GM12874 (cell line): Measurements from ENCODE around the gene MAST4.

Source experiments
- TF ChIP-seq, protein P1 (sequence below): IDR thresholded peaks from 2 replicates; pipeline ENCODE4 v1.5.1; 2011; ENCODE audit warnings: low read depth, mild to moderate bottlenecking, control low read depth, low read length, moderate library complexity; ENCODE audit not compliant: insufficient read depth

Gene MAST4

DNA sequence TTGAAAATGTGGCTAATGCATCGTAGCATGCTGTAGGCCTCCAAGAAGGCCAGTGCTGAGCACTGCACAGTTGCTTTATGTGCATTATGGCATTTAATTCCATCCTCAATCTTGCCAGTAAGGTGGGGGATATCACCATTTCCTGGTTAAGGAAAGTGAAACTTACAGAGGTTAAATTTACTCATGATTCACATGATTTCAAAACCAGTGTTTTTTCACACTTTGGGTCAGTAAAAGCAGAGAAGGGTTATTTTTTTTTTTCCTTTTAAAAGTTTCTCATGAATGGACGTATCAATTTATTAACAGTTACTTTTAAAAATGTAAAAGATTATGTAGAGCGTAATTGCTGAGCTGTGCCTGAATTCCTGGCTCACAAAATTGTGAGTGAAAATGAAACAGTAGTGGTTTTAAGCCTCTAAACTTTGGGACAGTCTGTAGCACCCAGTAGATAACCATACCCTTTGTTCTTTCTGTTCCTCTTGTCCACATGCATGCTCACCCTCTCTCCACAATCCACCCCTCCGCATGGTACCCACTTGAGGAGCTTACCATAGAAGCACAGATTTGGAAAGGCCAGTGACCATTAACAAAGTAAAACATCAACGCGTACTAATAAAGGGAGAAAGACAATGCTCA lies 21.2 kb downstream of the MAST4 start:
- TF ChIP-seq, protein P1, sequence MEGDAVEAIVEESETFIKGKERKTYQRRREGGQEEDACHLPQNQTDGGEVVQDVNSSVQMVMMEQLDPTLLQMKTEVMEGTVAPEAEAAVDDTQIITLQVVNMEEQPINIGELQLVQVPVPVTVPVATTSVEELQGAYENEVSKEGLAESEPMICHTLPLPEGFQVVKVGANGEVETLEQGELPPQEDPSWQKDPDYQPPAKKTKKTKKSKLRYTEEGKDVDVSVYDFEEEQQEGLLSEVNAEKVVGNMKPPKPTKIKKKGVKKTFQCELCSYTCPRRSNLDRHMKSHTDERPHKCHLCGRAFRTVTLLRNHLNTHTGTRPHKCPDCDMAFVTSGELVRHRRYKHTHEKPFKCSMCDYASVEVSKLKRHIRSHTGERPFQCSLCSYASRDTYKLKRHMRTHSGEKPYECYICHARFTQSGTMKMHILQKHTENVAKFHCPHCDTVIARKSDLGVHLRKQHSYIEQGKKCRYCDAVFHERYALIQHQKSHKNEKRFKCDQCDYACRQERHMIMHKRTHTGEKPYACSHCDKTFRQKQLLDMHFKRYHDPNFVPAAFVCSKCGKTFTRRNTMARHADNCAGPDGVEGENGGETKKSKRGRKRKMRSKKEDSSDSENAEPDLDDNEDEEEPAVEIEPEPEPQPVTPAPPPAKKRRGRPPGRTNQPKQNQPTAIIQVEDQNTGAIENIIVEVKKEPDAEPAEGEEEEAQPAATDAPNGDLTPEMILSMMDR = no peak

DNA sequence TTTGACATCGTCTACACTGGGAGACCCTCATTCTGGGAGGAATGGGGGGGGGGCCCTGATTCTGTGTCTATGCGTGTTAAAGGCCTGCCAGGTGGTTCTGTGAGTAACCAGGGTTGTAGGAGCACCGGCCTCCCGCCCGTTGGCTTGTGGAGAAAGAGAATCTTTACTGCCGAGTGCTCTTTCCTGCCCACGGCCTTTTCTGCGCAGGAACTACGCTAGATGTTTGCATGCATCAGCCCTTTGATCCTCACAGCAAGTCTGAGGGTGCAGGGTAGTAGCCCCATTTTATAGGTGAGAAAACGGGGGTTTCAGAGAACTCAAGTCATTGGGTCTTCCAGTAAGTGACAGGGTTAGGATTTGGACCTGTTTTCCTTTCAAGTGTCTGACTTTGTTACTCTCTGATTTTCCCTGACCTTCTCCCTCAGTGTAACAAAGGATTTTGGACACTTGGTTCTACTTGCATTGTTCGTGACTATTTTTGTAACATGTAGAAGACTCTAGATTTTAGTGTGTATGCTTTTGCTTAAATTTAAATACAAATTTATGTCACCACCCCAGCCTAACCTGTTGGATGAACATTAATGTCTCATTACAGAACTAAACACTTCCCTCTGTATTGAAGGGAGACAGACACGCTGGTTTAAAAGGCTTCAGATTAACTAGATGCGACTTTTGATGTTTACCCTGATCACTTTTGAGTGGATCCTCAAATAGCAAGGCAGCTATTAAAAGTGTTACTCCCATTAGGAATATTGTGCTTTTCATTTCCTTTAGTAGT lies 22.0 kb downstream of the MAST4 start:
- TF ChIP-seq, protein P1 = no peak

DNA sequence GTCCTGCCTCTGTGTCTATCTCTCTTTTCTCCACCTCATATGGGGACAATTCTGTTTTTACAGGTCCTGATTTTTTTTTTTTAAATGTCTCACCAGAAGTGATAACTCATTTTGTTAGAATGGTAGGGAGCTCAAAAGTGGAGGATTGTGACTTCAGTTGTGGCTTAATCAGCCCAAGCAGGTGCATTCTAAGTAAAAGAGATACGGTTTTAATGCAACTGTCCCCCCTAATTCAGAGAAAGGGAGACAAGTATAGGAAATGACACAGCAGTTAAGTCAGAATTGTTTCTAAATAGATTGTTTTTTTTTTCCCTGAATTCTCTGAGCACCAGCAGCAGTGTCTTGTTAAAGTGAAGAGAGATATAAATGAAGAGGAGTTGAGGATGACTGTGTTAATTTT lies 24.5 kb downstream of the MAST4 start:
- TF ChIP-seq, protein P1 = no peak

DNA sequence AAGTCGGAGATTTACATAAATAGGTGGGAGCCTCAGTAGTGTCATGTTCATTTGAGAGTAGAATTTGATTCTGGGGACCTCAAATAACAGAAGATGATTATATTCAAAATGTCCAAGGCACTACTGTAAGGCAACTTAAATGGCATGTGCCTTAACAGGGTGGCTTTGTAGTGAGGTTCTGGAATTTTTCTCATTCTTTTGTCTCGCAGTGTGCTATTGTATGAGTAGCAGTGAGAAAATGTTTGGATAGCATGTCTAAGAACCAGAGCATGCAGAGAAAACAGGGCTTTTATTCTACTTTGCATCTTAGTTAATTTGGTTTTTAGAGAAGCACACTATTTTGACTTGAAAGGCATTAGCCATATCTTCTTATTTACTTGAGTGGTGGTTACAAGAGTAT lies 25.0 kb downstream of the MAST4 start:
- TF ChIP-seq, protein P1 = no peak

DNA sequence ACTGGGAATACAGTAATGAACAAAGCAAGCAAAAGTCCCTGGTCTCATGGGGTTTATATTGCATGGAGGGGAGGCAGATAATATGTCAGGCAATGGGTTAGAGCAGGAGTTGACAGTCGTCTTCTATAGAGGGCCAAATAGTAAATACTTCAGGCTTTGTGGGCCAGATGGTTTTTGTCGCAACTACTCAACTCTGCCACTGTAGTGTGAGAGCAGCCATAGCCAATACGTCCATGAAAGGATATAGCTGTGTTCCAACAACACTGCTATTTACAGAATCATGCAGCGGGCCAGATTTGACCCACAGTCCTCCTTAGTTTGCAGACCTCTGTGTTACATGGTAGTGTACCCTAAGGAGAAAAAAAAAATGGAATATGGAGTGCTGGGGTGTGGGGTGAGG lies 25.5 kb downstream of the MAST4 start:
- TF ChIP-seq, protein P1 = no peak

DNA sequence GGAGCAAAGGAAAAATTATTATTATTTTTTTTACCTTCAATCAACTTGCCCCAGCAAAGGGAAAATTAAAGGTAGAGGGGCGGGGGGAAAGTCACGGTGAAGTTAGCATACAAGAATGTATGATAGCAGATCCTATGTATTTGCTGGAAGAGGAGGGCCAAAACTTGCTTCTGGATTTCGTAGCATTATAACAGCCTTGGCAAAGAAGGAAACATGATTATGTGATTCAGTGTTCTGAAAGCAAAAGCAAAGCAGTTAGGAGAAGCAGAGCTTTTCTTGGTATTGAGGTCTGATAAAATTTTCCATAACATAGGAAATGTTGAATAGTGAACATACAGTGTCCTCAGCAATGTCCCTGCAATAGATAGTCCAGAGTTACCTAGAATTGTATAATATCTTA lies 32.4 kb downstream of the MAST4 start:
- TF ChIP-seq, protein P1 = no peak

DNA sequence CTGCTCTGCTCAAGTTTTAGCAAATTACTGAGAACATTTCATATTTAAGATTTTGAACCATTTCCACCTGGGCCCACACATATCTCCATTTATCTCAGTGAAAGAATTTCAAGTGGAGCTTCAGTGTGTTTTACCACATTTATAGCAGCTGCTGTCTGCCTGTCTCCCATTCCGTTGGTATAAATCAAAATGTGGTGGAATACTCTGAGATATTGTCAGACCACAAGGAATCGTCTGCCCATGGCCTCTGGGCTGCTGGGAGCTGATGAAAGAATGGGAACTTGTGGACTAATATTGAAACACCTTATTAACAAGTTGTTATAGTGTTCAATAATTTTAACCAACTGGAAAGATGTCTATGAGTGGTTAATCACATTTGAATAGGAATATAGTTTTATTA lies 33.3 kb downstream of the MAST4 start:
- TF ChIP-seq, protein P1 = no peak
